ENCODE results near the gene LMX1A.

LMX1A gene

DNA sequence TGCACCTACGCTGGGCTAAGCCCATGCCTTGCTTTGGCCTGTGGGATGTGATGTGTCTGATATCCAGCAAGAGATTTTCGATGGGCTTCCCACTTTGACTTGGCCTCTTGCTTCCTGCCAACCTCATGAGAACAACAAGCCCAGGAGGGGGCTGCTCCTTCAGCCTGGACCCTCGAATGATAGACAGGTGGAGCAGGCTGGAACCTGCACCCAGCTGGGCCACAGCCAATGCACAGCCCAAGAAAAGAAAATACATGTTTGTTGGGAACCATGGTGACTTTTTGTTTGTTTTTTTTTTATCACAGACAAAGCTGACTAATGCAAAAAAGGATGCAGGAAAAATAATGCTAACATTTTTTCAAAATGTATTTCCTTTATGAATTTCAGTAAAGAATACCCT, 144.3 kb downstream of the LMX1A start:
- DNase-seq = no peak

DNA sequence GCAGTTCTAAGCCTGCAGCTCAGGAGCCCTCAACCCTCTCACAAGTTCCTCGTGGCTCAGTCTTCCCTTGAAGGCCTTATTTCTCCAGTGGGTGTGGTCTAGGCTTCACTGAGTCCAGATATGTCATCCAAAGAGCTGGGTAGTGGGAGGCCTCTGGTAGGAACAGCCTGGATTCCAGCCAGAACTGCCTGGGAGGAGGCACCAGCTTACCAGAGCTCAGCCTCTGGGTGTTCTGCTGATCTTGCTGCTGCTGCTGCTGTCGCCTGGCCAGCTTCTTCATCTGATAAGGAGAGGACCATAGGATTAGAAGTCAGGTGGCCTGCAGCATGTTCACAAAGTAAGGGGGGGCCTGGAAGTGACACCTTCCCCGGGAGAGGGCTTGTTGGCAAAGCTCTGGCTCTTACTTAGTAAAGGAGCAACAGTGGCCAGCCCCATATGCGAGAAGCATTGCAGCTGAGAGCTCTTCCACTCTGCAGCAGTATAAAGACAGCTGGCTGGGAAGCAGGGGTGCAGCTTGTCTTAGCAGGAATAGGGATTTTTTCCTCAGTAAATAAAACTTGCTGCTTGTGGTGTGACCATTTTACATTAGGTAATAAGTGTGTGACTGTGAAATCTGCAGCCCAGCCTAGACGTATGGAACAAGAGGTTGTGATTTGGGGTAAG, 148.5 kb downstream of the LMX1A start:
- no peak for DNase-seq

- no peak for DNase-seq
Measured at GRCh38 chr1:165205145-165205544, 151.4 kb downstream of the LMX1A start.

DNA sequence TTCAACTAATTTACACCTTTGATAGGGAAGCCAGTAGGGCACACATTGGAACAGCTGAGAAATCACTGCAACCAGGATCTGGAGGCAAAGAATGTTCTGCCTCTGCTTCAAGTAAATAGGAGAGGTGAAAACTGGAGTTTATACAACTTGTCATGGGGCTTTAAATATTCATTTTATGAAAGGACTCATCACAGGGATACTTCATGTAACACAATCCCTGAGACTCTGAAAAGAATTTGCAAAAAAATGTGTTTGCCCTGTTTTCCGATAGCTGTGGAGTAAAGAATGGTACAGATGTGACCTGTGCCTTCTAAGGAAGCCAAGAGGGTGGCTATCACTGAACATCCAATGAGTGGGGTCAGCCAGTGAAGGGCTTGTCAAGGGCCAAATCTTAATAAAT, 152.0 kb downstream of the LMX1A start:
- no peak for DNase-seq

- DNase-seq = no peak
Measured at GRCh38 chr1:165191087-165191486, 165.4 kb downstream of the LMX1A start.

- DNase-seq = no peak
Measured at GRCh38 chr1:165189913-165190312, 166.6 kb downstream of the LMX1A start.

GRCh38 chr1:165189011-165189410, 167.5 kb downstream of the LMX1A start:
- no peak for DNase-seq

- no peak for DNase-seq
Measured at GRCh38 chr1:165187031-165188009, 169.2 kb downstream of the LMX1A start.

- no peak for DNase-seq
Measured at GRCh38 chr1:165185161-165185889, 171.2 kb downstream of the LMX1A start.

DNA sequence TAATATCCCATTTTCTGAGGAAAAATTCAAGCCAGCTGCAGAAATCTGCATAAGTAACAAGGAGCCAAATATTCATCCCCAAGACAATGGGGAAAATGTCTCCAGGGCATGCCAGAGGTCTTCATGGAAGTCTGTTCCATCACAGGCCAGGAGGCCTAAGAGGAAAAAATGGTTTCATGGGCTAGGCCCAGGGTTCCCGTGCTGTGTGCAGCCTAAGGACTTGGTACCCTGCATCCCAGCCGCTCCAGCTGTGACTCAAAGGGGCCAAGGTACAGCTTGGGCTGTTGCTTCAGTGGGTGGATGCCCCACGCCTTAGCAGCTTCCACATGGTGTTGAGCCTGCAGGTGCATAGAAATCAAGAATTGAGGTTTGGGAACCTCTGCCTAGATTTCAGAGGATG, 173.5 kb downstream of the LMX1A start:
- no peak for DNase-seq

DNA sequence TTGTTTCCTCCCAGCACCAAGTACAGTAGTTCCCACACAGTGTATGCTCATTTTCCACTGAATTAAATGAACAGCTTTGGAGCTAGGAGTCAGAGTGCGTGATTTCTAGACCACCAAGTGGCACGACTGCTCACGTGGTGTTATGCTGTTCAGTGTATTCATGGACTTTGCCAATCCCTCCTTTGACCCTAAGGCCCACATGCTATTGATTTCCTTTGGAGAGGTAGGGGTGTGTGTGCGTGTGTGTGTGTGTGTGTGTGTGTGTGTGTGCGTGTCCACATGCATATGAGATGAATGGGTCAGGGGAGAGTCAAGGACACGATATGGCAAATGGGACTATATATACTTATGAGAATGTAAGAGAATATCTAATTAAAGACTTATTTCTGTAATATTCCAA, 177.2 kb downstream of the LMX1A start:
- DNase-seq = no peak

GRCh38 chr1:165174491-165174890, 182.0 kb downstream of the LMX1A start:
- peak; percentile 44 for DNase-seq

GRCh38 chr1:165173818-165174217, 182.7 kb downstream of the LMX1A start:
- no peak for DNase-seq

DNA sequence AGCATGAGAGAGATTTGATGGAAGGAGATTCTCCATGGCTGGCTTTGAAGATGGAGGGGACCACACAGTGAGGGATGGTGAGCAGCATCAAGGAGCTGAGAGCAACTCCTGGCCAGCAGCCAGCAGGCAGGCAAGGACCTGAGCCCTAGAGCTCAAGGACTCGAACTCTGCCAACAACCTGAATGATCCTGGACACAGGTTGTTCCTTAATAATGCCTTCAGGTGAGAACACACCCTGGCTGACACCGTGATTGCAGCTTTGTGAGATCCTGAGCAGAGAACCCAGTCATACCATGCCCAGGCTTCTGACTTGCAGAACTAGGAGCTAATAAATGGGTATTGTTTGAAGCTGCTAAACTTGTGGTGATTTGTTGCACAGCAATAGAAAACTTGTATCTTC, 183.1 kb downstream of the LMX1A start:
- DNase-seq = no peak

- DNase-seq = no peak
Measured at GRCh38 chr1:165172666-165173065, 183.8 kb downstream of the LMX1A start.

DNA sequence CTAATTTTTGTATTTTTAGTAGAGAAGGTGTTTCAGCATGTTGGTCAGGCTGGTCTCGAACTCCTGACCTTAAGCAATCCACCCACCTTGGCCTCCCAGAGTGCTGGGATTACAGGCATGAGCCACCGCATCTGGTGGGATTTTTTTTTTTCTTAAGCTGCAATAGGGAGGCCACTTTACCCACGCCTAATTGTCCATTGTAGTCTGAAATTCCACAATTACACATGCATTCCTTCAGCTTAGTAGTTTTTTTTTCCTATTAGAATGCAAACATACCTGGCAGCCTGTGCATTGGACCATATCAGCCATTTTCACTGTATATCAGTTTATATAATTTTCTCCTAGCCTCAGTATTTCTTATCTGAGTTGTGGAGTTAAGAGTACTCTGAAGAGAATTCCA, 186.8 kb downstream of the LMX1A start:
- DNase-seq = no peak

DNA sequence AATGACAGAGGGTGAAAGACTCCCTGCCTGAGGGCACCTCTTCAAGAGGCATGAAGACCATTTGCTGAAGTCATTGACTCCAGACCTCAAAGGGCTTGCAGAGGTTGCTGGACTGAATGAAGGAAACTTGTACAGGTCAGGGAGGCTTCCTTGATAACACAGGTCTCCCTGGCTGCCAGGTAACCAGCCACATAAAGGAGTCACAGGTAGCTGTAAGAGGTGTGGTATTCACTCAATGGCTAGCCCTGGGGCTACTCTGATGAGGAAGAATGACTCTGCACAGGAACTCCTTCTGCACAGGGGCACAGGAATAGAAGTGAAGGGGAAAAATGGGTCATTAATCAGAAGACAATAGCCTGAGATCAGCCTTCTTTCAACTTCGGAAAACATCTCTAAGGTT, 187.5 kb downstream of the LMX1A start:
- DNase-seq = no peak

GRCh38 chr1:165168467-165168866, 188.0 kb downstream of the LMX1A start:
- no peak for DNase-seq

DNA sequence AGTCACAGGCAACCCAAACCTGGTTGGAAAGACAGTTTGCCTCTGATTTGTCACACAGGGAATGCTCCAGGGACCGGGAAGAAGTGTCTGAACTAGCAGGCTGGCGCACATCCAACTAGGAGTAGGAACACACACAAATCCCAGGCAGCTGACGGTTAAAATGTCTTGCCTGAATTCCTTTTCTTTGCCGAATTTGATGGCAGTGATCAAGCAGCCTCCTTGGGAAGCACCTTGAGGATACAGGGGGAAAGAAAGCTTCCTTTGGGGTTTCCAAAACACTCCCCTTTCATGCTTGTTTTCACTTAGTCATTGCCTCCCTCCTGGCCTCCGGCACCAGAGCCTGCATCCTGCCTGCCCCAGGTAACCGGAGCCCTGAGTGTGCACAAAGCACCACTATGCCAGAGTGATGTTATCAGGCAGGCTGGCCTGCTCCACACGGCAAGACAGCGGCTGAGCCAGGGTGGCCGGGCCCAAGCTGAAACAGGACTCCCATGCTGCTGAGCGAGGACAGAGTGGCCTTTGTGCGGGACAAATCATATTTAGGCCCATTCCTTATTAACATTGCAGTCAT, 193.8 kb downstream of the LMX1A start:
- peak; percentile 29 for DNase-seq

GRCh38 chr1:165161130-165161529, 195.4 kb downstream of the LMX1A start:
- DNase-seq = no peak

DNA sequence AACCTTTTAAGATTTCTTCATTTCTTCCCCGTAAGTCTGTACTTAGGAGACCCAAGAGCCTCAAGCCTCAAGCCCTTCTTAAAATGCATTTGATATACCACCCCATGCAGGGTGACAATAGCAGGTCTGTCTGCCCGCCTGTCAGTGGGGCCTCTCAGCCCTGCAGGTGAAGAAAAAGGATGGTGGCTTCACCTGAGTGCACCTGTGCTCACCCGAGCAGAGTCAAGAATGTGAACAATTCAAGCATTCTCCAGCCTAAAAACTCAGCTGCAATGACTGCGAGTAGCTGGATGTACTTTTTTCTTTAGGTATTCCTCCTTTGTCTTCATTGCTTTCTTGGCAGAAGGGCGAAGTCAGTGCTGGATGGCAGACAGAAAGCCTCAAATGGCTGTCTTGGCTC, 203.3 kb downstream of the LMX1A start:
- no peak for DNase-seq

GRCh38 chr1:165152727-165153126, 203.8 kb downstream of the LMX1A start:
- no peak for DNase-seq

DNA sequence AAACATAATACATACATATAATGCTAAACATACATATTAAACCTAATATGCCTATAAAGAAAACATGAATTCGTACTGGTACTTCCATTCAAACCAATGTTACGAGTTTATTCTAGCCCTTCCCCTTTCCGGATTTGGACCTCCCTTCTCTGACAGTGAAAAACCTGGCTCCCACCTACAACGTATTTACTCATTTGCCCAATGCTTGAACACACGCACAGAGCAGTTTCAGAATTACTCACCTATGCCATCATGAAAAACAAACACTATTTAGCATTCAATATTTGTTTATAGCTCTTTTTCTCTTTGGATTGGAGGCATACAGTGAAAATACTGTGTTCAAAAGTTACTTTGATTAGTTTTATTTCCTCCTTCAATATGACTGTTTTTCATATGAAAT, 204.4 kb downstream of the LMX1A start:
- no peak for DNase-seq

Measured in NCI-H1694 (cell line).